ENCODE data around the gene CASZ1. TPM values are rescaled to one million over a fixed set of nuclear protein-coding genes. Genes with fewer than 3 reads are reported as not detected.

The CASZ1 gene
- total and polyA plus RNA-seq, 9 of the 15 experiments (the other 6 are each of a cell fraction or from before 2014, with no cell fraction given) = 0.01 to 4.0 (median 0.76) TPM; not detected in 1

- no peak for TF ChIP-seq CTCF (IDR thresholded peaks at IDR 0.05 in 2 of 3, conservative IDR thresholded peaks at IDR 0.05 in 1 of 3; ENCODE audit: insufficient read depth in 2 of 3, low read depth in 1 of 3, low read length in 3 of 3)
- TF ChIP-seq TAL1 (IDR thresholded peaks at IDR 0.05) = no peak
- no peak for TF ChIP-seq RHOXF2B (CRISPR knock-in tag; conservative IDR thresholded peaks at IDR 0.05)
- TF ChIP-seq ZNF143 (CRISPR knock-in tag; IDR thresholded peaks at IDR 0.05) = no peak
- TF ChIP-seq L3MBTL2 (IDR thresholded peaks at IDR 0.05) = no peak
- TF ChIP-seq MCM7 (IDR thresholded peaks at IDR 0.05) = no peak
- no peak for TF ChIP-seq RBFOX2 (IDR thresholded peaks at IDR 0.05; ENCODE audit: low read depth, low read length)
- TF ChIP-seq FOXA1 (IDR thresholded peaks at IDR 0.05; ENCODE audit: borderline replicate concordance) = no peak
These were observed 61.4 kb downstream of the CASZ1 start (continued) for GRCh38 chr1:10734962-10735544.

GRCh38 chr1:10734375-10734774 lies 62.1 kb downstream of the CASZ1 start:
- POLR2A ChIA-PET = no interaction called here
- no peak for ATAC-seq
- WGBS (ENCODE audit: insufficient coverage, low coverage, missing lambda C conversion rate) = 4% methylated on average over 6 of the region's 6 CpGs
- no peak for FAIRE-seq
- H3K4me3 ChIP-seq = no peak overlapping the region
- H2AFZ ChIP-seq (ENCODE audit: low read depth, low read length) = no peak overlapping the region
- H3K4me1 ChIP-seq (replicated peaks in 1 of 2; ENCODE audit: control insufficient read depth in 2 of 2, insufficient read depth in 2 of 2, low read length in 2 of 2) = peaks cover 0 to 22% of the 10 kb centered on the region in 2 experiments; a peak in 2 of 5 replicates
- BruUV-seq (replicated peaks) = no TSS peak
- no peaks in the 10 kb centered on the region for H3K9me1 ChIP-seq (ENCODE audit: control insufficient read depth, insufficient read depth, low read length)
- peaks cover 39 to 67% of the 10 kb centered on the region in 2 experiments for H3K27me3 ChIP-seq (ENCODE audit: control insufficient read depth in 2 of 2, insufficient read depth in 2 of 2, low read length in 2 of 2)
- intact Hi-C loops (cut with micrococcal nuclease) (no loop called here), in situ Hi-C loops (cut with MboI) (no loop called here)
- no peak overlapping the region for H3K4me2 ChIP-seq (ENCODE audit: insufficient read depth, low read length)
- no peaks in the 10 kb centered on the region for H3K79me2 ChIP-seq (ENCODE audit: control insufficient read depth, insufficient read depth, low read length)
- H3K27ac ChIP-seq (ENCODE audit: extremely low read depth, low read depth, low read length) = no peak overlapping the region
- CTCF ChIA-PET (ENCODE audit: low intra/inter-chr PET ratio) = no interaction called here
- no peak for DNase-seq (ENCODE audit: extremely low read depth in 1 of 4, low spot score in 3 of 4)
- H3K9ac ChIP-seq (ENCODE audit: insufficient read depth in 1 of 2, low read depth in 2 of 2, low read length in 2 of 2) = no peak overlapping the region
- no peaks in the 10 kb centered on the region for H3K36me3 ChIP-seq (ENCODE audit: control insufficient read depth, insufficient read depth, low read length)
- peaks cover 16% of the 10 kb centered on the region for H4K20me1 ChIP-seq (replicated peaks; ENCODE audit: control insufficient read depth, insufficient read depth, low read length)
- H3K9me3 ChIP-seq (replicated peaks; ENCODE audit: control insufficient read depth, insufficient read depth, low read depth, low read length) = no peaks in the 10 kb centered on the region
- TF ChIP-seq SAP30 (IDR thresholded peaks at IDR 0.05; ENCODE audit: borderline replicate concordance, insufficient read depth, low read depth, low read length, poor library complexity, severe bottlenecking) = no peak
- TF ChIP-seq TAF7 (tag; IDR thresholded peaks at IDR 0.05) = no peak
- TF ChIP-seq SREBF1 (IDR thresholded peaks at IDR 0.05; ENCODE audit: borderline replicate concordance, low read depth, low read length) = no peak
- TF ChIP-seq USF1 (CRISPR knock-in tag; IDR thresholded peaks at IDR 0.05) = no peak
- TF ChIP-seq CTCFL (IDR thresholded peaks at IDR 0.05; ENCODE audit: borderline replicate concordance, insufficient read depth, low read depth, low read length, poor library complexity, severe bottlenecking) = no peak
- no peak for TF ChIP-seq RBM34 (IDR thresholded peaks at IDR 0.05; ENCODE audit: borderline replicate concordance, insufficient read depth, low read length)
- no peak for TF ChIP-seq YY1 (IDR thresholded peaks at IDR 0.05; ENCODE audit: borderline replicate concordance in 1 of 3, control insufficient read depth in 1 of 3, extremely low read depth in 1 of 3, insufficient read depth in 3 of 3, insufficient read length in 1 of 3, insufficient replicate concordance in 2 of 3, low read depth in 1 of 3, low read length in 2 of 3)
- TF ChIP-seq EWSR1 (IDR thresholded peaks at IDR 0.05; ENCODE audit: borderline replicate concordance, low read depth, partially characterized antibody) = no peak
